Activated CD8-positive, alpha-beta memory T cell treated with anti-CD3 and anti-CD28 coated beads, Interleukin-2, amount 10 ng/mL, durations not matched to agents 7 days and 5 days (primary cell): ENCODE data around the gene MAP2K7. TPM values are rescaled to one million over a fixed set of nuclear protein-coding genes. Genes with fewer than 3 reads are reported as not detected.
"Not testable (repeated sequence)": the region's sequence is repeated elsewhere in the genome, so short reads cannot be mapped to it uniquely, and the experiment has no call there.

Experiments used
- ATAC-seq: fragments of 150-1000 bp; cut with Tn5 transposase; one replicate; pipeline ENCODE4 v1.10.0; 2021; ENCODE audit warnings: moderate library complexity
- CTCF ChIA-PET: fragments of 350-600 bp; sonication (Branson Sonifier 250); formaldehyde crosslinking; loops from one replicate; lab custom pipeline; 2021; ENCODE audit warnings: antibody characterized with exemption; lab: Charles Lee
- DNase-seq: peaks from one replicate; pipeline ENCODE4 v3.0.0-alpha.2; 2020
- H3K27ac Mint-ChIP-seq: one replicate; pipeline ENCODE4 v1.8.0; 2021; ENCODE audit warnings: mild to moderate bottlenecking, mixed read lengths
- H3K27me3 Mint-ChIP-seq: one replicate; pipeline ENCODE4 v1.8.0; 2021; ENCODE audit warnings: mixed read lengths
- H3K36me3 Mint-ChIP-seq: one replicate; pipeline ENCODE4 v1.8.0; 2021; ENCODE audit warnings: mild to moderate bottlenecking, mixed read lengths
- H3K4me1 Mint-ChIP-seq: one replicate; pipeline ENCODE4 v1.8.0; 2021; ENCODE audit warnings: mixed read lengths
- H3K4me3 Mint-ChIP-seq: one replicate; pipeline ENCODE4 v1.8.0; 2021; ENCODE audit warnings: mild to moderate bottlenecking, moderate library complexity, mixed read lengths
- H3K9me3 Mint-ChIP-seq: one replicate; pipeline ENCODE4 v1.8.0; 2022; ENCODE audit warnings: low read depth, mixed read lengths
- total RNA-seq, 2 experiments: library from RNA; stranded (reverse); gene quantifications; one replicate each; pipeline ENCODE4 v1.2.3, GENCODE V29; 2021

Gene MAP2K7
- total RNA-seq, 2 experiments from 2014 or later = 38.0 to 41.6 TPM

DNA sequence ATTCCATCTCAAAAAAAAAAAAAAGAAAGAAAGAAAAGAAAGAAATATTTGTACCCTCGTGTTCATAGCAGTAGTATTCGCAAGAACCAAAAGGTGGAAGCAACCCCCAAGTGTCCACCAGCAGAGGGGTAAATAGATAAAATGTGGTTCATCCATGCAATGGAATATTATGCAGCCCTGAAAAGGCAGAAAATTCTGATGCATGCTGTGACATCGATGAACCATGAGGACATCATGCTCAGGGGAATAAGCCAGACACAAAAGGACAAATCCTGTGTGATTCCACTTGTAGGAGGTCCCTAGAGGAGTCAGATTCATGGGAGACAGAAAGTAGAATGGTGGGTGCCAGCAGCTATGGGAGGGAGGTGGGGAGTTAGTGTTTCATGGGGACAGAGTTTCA lies 21.8 kb upstream of the MAP2K7 start:
- CTCF ChIA-PET = interaction anchor here (0.8 to 2.9 kb wide), 2 partner anchors 13 to 16 kb away, joined by 3 to 10 read pairs; no protein-coding TSS in a partner anchor
- Mint-ChIP-seq H3K36me3 (no peaks in the 10 kb centered on the region), H3K4me3 (no peak overlapping the region), H3K9me3 (peaks cover 3% of the 10 kb centered on the region), H3K27me3 (no peaks in the 10 kb centered on the region), H3K27ac (no peak overlapping the region), H3K4me1 (no peaks in the 10 kb centered on the region)
- ATAC-seq (no peak), DNase-seq (no peak)

DNA sequence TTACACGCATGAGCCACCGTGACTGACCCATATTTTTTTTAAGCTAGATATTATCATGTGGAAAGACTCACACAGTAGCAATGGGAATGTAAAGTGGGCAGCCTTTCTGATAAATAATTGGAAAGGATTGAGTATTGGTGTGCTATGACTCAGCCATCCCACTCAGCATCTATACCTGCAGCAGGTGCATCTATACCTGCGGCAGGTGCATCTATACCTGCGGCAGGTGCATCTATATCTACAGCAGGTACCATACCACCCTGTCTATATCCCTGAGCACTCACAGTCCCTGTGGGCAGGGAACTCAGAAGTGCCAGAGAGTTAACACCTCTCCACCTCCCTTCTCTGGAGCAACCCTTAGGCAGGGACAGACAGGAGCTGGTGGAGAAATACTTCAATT lies 20.6 kb upstream of the MAP2K7 start:
- ATAC-seq (no peak), DNase-seq (no peak)
- no peak overlapping the region for H3K4me3 Mint-ChIP-seq
- H3K27ac Mint-ChIP-seq = no peak overlapping the region
- no peaks in the 10 kb centered on the region for H3K36me3 Mint-ChIP-seq
- CTCF ChIA-PET = interaction anchor here (1.0 to 2.9 kb wide), 3 partner anchors 14 to 16 kb away, joined by 3 to 10 read pairs (median 8); no protein-coding TSS in a partner anchor
- H3K27me3 Mint-ChIP-seq = peaks cover 10% of the 10 kb centered on the region
- peaks cover 3% of the 10 kb centered on the region for H3K9me3 Mint-ChIP-seq
- no peaks in the 10 kb centered on the region for H3K4me1 Mint-ChIP-seq

DNA sequence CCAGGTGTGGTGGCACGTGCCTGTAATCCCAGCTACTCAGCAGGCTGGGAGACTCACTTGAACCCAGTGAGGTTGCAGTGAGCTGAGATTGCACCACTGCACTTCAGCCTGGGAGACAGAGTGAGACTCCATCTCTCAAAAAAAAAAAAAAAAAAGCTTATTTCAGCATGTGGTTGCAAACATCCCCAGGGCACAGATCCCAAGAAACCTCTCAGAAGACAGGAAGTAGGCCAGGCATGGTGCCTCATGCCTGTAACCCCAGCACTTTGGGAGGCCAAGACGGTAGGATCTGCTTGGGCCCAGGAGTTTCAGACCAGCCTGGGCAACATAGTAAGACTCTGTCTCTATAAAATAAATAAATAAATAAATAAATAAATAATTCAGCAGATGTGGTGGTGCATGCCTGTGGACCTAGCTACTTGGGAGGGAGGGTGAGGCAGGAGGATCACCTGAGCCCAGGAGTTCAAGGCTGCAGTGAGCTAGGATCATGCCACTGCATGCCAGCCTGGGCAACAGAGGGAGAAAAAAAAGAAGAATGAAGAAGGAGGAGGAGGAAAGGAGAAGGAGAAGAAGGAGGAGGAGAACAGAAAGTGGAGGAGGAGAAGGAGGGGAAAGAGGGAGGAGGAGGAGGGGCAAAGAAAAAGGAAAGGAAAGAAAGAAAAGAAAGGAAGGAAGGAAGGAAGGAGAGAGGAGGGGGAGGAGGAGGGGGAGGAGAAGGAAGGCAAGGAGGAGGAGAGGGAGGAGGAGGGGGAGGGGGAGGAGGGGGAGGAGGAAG lies 19.7 kb upstream of the MAP2K7 start:
- H3K4me1 Mint-ChIP-seq = no peaks in the 10 kb centered on the region
- H3K9me3 Mint-ChIP-seq = peaks cover 3% of the 10 kb centered on the region

DNA sequence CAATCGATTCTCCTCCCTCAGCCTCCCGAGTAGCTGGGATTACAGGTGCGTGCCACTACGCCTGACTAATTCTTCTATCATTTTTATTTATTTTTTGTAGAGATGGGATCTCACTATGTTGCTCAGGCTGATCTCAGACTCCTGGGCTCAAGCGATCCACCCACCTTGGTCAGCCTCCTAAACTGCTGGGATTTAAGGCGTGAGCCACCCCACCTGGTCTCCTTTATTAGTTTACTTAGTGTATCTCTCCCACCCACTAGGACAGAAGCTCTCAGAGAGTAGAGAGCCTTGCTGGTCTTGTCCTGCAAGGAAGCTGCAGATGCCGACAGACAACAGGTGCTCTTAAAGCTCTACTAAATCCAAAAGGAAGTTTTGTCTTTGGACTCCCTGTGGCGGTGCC lies 17.9 kb upstream of the MAP2K7 start:
- DNase-seq (no peak), ATAC-seq (no peak)
- no peaks in the 10 kb centered on the region for H3K36me3 Mint-ChIP-seq
- H3K4me3 Mint-ChIP-seq = no peak overlapping the region
- CTCF ChIA-PET = interaction anchor here (1.7 kb wide), 1 partner anchor 17 kb away, joined by 6 read pairs; no protein-coding TSS in a partner anchor
- H3K27me3 Mint-ChIP-seq = peaks cover 24% of the 10 kb centered on the region
- no peaks in the 10 kb centered on the region for H3K4me1 Mint-ChIP-seq
- H3K27ac Mint-ChIP-seq = no peak overlapping the region
- peaks cover 3% of the 10 kb centered on the region for H3K9me3 Mint-ChIP-seq

More for the DNA sequence above, 19.7 kb upstream of the MAP2K7 start:
- peaks cover 14% of the 10 kb centered on the region for H3K27me3 Mint-ChIP-seq
- ATAC-seq (no peak), DNase-seq (no peak)
- H3K27ac Mint-ChIP-seq = no peak overlapping the region
- H3K36me3 Mint-ChIP-seq = no peaks in the 10 kb centered on the region
- CTCF ChIA-PET = interaction anchor here (1.3 kb wide), 1 partner anchor 15 kb away, joined by 8 read pairs; no protein-coding TSS in a partner anchor
- no peak overlapping the region for H3K4me3 Mint-ChIP-seq

DNA sequence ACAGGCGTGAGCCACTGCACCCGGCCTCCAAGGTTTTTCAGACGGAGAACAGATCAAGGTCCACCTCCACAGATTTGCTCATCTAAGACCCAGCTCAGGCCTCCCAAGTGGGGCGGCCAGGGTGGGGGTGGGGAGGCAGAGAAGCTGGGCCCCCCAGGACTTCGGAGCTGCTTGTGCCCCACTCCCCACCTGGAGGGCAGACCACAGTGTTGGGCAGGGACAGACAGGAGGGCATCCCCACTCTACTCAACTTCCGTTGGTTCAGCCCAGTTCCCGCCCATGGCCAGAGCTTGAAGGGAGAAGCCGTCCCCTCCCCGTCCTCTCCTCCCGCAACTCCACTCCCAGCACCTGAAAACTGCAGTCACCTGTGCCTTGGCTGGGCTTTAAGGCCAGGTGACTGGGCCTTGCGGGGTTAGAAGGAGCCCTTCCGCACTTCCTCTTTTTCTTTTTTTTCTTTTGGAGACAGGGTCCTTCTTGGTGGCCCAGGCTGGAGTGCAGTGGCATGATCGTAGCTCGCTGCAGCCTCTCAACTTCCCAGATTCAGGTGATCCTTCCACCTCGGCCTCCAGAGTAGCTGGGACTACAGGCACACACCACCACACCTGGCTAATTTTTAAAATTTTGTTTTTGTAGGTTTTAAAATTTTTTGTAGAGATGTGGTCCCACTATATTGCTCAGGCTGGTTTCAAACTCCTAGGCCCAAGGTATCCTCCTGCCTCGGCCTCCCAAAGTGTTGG lies 16.1 kb upstream of the MAP2K7 start:
- Mint-ChIP-seq H3K4me1 (no peaks in the 10 kb centered on the region), H3K27ac (no peak overlapping the region), H3K36me3 (no peaks in the 10 kb centered on the region), H3K4me3 (no peak overlapping the region), H3K9me3 (no peaks in the 10 kb centered on the region), H3K27me3 (peaks cover 28% of the 10 kb centered on the region)
- ATAC-seq (no peak), DNase-seq (no peak)
- CTCF ChIA-PET = no interaction called here

DNA sequence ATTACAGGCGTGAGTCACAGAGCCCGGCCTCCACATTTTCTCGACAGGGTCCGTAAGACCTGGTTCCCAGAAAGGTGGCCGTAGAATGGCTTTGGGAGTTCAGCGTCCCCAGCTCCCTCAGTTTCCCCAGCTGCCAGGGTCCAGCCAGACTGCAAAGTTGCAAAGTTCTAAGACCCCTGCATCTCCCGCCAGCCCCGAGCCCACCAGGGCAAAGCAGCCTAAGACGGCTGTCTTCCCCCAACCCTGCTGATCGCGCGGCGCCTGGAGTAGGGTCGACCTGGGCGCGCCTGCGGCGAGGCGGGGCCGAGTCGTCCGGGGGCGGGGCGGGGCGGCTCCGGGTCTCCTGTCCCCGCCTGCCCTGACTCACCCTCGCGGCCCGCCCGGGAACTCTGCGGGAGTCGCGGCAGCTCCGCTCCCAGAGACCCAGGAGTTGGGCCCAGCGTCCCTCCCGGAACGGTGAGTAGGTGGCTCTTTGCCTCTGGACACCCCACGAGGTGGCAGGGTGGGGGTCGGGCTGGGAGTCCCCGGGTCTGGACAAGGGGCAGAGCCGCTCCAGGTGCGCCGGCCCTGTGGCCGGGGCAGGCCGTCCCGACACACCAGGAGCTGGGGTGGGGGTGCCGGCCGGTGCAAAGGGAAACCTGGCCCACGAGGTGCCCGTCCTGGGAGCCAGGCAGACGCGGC lies 15.4 kb upstream of the MAP2K7 start, which contains the start of gene LRRC8E:
Gene LRRC8E, plus strand, starts transcription at position 366 of the 681 bp plus-strand sequence. CDS start 7,094 bp downstream, outside the sequence.
- Mint-ChIP-seq H3K27me3 (peaks cover 28% of the 10 kb centered on the region), H3K36me3 (no peaks in the 10 kb centered on the region), H3K27ac (no peak within 1 kb of the TSS), H3K4me3 (no peak within 1 kb of the TSS), H3K4me1 (no peaks in the 10 kb centered on the region), H3K9me3 (no peaks in the 10 kb centered on the region)
- CTCF ChIA-PET = no interaction called here
- DNase-seq (no peak), ATAC-seq (peak; percentile 67)

DNA sequence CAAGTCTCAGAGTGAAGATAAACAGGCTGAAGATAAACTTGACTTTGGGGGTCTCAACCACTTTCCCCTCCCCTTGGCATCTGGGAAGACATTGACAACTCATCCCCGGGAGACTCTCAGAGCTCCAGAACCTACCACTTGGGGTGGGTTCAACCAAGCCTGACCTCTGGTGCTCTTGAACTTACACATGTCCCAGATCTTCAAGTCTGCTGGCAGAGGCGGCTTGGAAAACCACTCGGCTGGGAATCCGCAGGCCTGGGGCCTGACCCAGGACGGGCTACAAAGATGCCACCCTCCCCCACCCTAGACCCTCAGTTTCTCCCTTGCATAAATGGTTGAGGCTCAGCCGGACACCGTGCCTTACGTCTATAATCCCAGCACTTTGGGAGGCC lies 14.9 kb upstream of the MAP2K7 start:
- Mint-ChIP-seq H3K9me3 (no peaks in the 10 kb centered on the region), H3K36me3 (no peaks in the 10 kb centered on the region), H3K4me3 (no peak overlapping the region), H3K27ac (no peak overlapping the region), H3K27me3 (peaks cover 28% of the 10 kb centered on the region), H3K4me1 (no peaks in the 10 kb centered on the region)
- CTCF ChIA-PET = no interaction called here
- DNase-seq (no peak), ATAC-seq (no peak)

DNA sequence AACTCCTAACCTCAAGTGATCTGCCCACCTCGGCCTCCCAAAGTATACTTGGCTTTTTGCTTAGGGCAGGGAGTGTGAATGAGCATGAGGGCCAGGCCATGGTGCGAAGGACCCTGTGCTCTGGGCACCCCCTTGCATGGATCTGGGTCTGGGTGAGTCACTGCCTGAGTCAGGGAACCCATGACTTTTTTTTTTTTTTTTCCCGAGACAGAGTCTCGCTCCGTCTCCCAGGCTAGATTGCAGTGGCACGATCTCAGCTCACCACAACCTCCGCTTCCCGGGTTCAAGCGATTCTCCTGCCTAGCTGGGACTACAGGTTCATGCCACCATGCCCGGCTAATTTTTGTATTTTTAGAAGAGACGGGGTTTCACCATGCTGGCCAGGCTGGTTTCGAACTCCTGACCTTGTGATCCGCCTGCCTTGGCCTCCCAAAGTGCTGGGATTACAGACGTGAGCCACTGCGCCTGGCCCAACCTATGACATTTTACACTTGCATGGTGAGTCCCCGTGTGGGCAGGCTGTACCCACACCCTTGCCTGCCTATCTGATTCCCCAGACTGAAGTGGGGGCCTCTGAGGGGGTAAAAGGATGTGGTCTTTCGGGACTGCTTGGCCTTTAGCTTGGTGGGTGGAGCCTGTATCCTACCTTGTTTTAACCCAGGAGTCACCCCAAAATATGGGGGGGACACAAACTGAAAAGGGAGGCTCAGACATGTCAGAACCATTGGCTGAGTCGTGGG lies 10.1 kb upstream of the MAP2K7 start:
- not testable (repeated sequence) for ATAC-seq

DNA sequence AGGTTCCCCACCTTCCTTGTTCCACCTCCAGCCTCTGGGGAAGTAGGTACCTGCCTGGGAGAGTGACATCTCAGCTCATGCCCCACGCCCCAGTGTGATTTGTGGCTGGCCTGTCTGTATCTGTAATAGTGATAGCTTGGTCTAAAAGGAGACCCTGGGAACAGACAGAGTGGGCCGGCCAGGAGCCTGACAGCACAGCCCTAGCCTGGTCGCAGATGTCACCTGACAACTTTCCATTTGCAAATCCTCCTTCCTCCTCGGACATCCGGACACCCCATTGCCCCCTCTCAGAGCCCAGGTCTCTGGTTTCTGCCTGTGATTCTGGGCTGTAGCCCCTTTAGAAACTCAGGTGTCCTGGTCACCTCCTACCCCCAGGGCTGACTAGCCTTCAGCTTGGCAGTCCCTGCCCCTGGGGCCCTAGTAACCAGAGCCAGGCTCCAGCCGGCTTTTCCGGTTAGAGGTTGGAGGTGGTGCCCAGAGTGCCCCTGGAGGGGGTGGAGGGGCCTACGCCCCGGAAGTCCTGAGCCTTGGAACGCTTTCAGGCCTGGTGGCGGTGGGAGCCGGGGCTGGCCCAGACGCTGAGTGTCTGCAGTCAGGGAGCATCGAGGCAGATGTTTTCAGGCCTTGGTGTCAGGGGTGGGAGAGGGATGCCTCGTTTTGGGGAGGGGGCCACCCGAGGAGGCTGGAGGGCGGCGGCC lies 8.9 kb upstream of the MAP2K7 start:
- Mint-ChIP-seq H3K9me3 (no peaks in the 10 kb centered on the region), H3K4me1 (no peaks in the 10 kb centered on the region), H3K36me3 (no peaks in the 10 kb centered on the region), H3K27me3 (peaks cover 18% of the 10 kb centered on the region), H3K27ac (no peak overlapping the region), H3K4me3 (no peak overlapping the region)
- DNase-seq (no peak), ATAC-seq (no peak)
- CTCF ChIA-PET = no interaction called here

More for the DNA sequence above, 10.1 kb upstream of the MAP2K7 start:
- H3K4me1 Mint-ChIP-seq, H3K9me3 Mint-ChIP-seq, H3K4me3 Mint-ChIP-seq, H3K36me3 Mint-ChIP-seq, DNase-seq, H3K27ac Mint-ChIP-seq: not testable (repeated sequence)
- CTCF ChIA-PET = interaction anchor here (1.4 kb wide), 1 partner anchor 28 kb away, joined by 3 read pairs; no protein-coding TSS in a partner anchor
- peaks cover 24% of the 10 kb centered on the region for H3K27me3 Mint-ChIP-seq

DNA sequence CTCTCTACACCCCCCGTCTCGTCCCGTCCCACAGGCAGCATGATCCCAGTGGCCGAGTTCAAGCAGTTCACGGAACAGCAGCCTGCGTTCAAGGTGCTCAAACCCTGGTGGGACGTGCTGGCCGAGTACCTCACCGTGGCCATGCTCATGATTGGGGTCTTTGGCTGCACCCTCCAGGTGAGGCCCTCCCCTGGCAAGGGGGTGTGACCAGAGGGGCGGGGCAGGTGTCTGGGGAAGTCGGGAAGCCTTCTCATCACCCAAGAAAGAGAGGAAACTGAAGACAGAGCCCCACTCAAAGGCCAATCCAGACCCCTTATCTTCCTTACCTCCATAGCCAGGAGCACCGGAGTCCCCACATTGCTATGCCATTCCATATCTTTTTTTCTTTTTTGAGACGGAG lies 8.1 kb upstream of the MAP2K7 start:
- H3K9me3 Mint-ChIP-seq = no peaks in the 10 kb centered on the region
- H3K36me3 Mint-ChIP-seq = no peaks in the 10 kb centered on the region
- ATAC-seq (no peak), DNase-seq (no peak)
- H3K27me3 Mint-ChIP-seq = peaks cover 12% of the 10 kb centered on the region
- H3K4me3 Mint-ChIP-seq = no peak overlapping the region
- CTCF ChIA-PET = no interaction called here
- no peaks in the 10 kb centered on the region for H3K4me1 Mint-ChIP-seq
- H3K27ac Mint-ChIP-seq = no peak overlapping the region

DNA sequence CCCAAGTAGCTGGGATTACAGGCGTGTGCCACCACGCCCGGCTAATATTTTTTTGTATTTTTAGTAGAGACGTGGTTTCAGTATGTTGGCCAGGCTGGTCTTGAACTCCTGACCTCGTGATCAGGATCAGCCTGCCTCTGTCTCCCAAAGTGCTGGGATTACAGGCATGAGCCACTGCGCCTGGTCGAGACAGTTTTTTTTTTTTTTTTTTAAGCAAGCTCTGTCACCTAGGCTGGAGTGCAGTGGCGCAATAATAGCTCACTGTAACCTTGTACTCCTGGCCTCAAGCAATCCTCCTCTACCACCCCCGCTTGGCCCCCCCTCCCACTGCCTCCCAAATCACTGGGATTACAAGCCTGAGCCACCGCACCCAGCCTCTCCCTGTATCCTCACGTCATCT lies 6.4 kb upstream of the MAP2K7 start:
- Mint-ChIP-seq H3K9me3 (no peaks in the 10 kb centered on the region), H3K4me1 (no peaks in the 10 kb centered on the region), H3K27ac (no peak overlapping the region), H3K4me3 (no peak overlapping the region), H3K27me3 (peaks cover 6% of the 10 kb centered on the region), H3K36me3 (no peaks in the 10 kb centered on the region)
- ATAC-seq (no peak), DNase-seq (no peak)
- CTCF ChIA-PET = interaction anchor here (1.2 to 1.8 kb wide), 3 partner anchors 16 to 43 kb away, joined by 3 to 6 read pairs (median 5); no protein-coding TSS in a partner anchor

DNA sequence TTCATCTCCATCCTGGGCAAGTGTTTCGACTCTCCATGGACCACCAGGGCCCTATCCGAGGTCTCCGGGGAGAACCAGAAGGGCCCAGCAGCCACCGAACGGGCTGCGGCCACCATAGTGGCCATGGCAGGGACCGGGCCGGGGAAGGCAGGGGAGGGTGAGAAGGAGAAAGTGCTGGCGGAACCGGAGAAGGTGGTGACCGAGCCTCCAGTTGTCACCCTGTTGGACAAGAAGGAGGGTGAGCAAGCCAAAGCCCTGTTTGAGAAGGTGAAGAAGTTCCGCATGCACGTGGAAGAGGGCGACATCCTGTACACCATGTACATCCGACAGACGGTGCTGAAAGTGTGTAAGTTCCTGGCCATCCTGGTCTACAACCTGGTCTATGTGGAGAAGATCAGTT lies 4.7 kb upstream of the MAP2K7 start:
- Mint-ChIP-seq H3K27me3 (peaks cover 6% of the 10 kb centered on the region), H3K36me3 (peaks cover 2% of the 10 kb centered on the region), H3K4me3 (no peak overlapping the region), H3K27ac (no peak overlapping the region), H3K4me1 (peaks cover 12% of the 10 kb centered on the region), H3K9me3 (no peaks in the 10 kb centered on the region)
- CTCF ChIA-PET = interaction anchor here (0.8 to 1.8 kb wide), 6 partner anchors 16 to 219 kb away, joined by 3 to 5 read pairs (median 4); partner anchors contain the start of genes SNAPC2 and TRAPPC5
- ATAC-seq = no peak
- DNase-seq = no peak
